Kidney epithelial cell (primary cell): ENCODE results near the gene MR1. TPM values are rescaled to one million over a fixed set of nuclear protein-coding genes. Genes with fewer than 3 reads are reported as not detected.

Experiments
- DNase-seq: peaks from one replicate; pipeline ENCODE4 v3.0.0-alpha.2; 2010; ENCODE audit warnings: low read depth
- H3K27me3 ChIP-seq: 2 replicates; pipeline ENCODE4 v1.6.0; 2011; ENCODE audit warnings: low read length; ENCODE audit not compliant: control insufficient read depth, insufficient read depth
- H3K36me3 ChIP-seq: 2 replicates; pipeline ENCODE4 v1.5.1; 2011; ENCODE audit warnings: low read length; ENCODE audit not compliant: control insufficient read depth, insufficient read depth
- H3K4me3 ChIP-seq: 2 replicates; pipeline ENCODE4 v1.5.1; 2011; ENCODE audit warnings: low read depth, mild to moderate bottlenecking, control low read depth, low read length
- CTCF ChIP-seq: IDR thresholded peaks from 2 replicates; pipeline ENCODE4 v1.5.1; 2011; ENCODE audit warnings: mild to moderate bottlenecking, moderate library complexity, low read length, control low read depth, inconsistent platforms; ENCODE audit not compliant: insufficient read depth, poor library complexity, severe bottlenecking
- total RNA-seq: library from RNA; depleted of rRNA; stranded (reverse); fragments of >200 nt; gene quantifications from 2 replicates; pipeline ENCODE4 v1.2.3, GENCODE V29; 2015

The MR1 gene
- total RNA-seq, 1 donor from 2014 or later: 2.5 TPM

GRCh38 chr1:181083842-181084605, 50.2 kb downstream of the MR1 start:
- no peak overlapping the region for H3K4me3 ChIP-seq
- peak; percentile 38 for TF ChIP-seq CTCF
- DNase-seq: no peak

GRCh38 chr1:181084606-181084969, 50.8 kb downstream of the MR1 start:
- no peak for TF ChIP-seq CTCF
- no peak for DNase-seq
- H3K4me3 ChIP-seq: no peak overlapping the region

More at GRCh38 chr1:181083842-181084605, 50.2 kb downstream of the MR1 start:
- H3K27me3 ChIP-seq: no peaks in the 10 kb centered on the region
- no peaks in the 10 kb centered on the region for H3K36me3 ChIP-seq

GRCh38 chr1:181086091-181086490, 52.3 kb downstream of the MR1 start:
- TF ChIP-seq CTCF: no peak
- Histone ChIP-seq H3K27me3 (no peaks in the 10 kb centered on the region), H3K4me3 (no peak overlapping the region), H3K36me3 (no peaks in the 10 kb centered on the region)
- no peak for DNase-seq

More at GRCh38 chr1:181084606-181084969, 50.8 kb downstream of the MR1 start:
- Histone ChIP-seq H3K27me3 (no peaks in the 10 kb centered on the region), H3K36me3 (no peaks in the 10 kb centered on the region)

GRCh38 chr1:181086926-181087325, 53.1 kb downstream of the MR1 start:
- Histone ChIP-seq H3K27me3 (no peaks in the 10 kb centered on the region), H3K36me3 (no peaks in the 10 kb centered on the region), H3K4me3 (no peak overlapping the region)
- no peak for DNase-seq
- no peak for TF ChIP-seq CTCF

GRCh38 chr1:181087400-181087901, 53.7 kb downstream of the MR1 start:
- Histone ChIP-seq H3K4me3 (no peak overlapping the region), H3K27me3 (no peaks in the 10 kb centered on the region), H3K36me3 (no peaks in the 10 kb centered on the region)
- DNase-seq: no peak
- TF ChIP-seq CTCF: no peak
